ENCODE data around the gene ARHGEF4. TPM values are rescaled to one million over a fixed set of nuclear protein-coding genes. Genes with fewer than 3 reads are reported as not detected.

The ARHGEF4 gene
- polyA plus RNA-seq, 1 donor (not counting 4 experiments of a cell fraction or from before 2014, with no cell fraction given): 22.6 TPM

GRCh38 chr2:131004446-131005209 is 167.9 kb downstream of the ARHGEF4 start:
- DNase-seq (ENCODE audit: low read depth, low spot score): no peak
- Histone ChIP-seq H3K36me3 (ENCODE audit: control insufficient read depth in 2 of 2, extremely low read depth in 1 of 2, insufficient read depth in 2 of 2, low read length in 2 of 2) (peaks cover 2 to 4% of the 10 kb centered on the region in 2 experiments), H3K9ac (ENCODE audit: control insufficient read depth, extremely low read depth, insufficient read depth, low read length) (no peak overlapping the region), H3K27me3 (ENCODE audit: control insufficient read depth, extremely low read depth, insufficient read depth, low read length) (no peaks in the 10 kb centered on the region), H3K9me3 (ENCODE audit: control insufficient read depth, low read depth, low read length) (no peaks in the 10 kb centered on the region), H4K20me1 (ENCODE audit: control insufficient read depth, extremely low read depth, insufficient read depth, low read length) (no peaks in the 10 kb centered on the region), H3K4me3 (ENCODE audit: control insufficient read depth in 2 of 3, extremely low read depth in 1 of 3, insufficient read depth in 2 of 3, low read depth in 1 of 3, low read length in 3 of 3) (no peak overlapping the region), H3K9me1 (ENCODE audit: control insufficient read depth, extremely low read depth, insufficient read depth, low read length) (no peaks in the 10 kb centered on the region), H3K27ac (ENCODE audit: control insufficient read depth, insufficient read depth, low read length) (no peak overlapping the region), H2AFZ (ENCODE audit: control insufficient read depth, low read length) (no peak overlapping the region), H3K79me2 (ENCODE audit: control insufficient read depth, insufficient read depth, low read length) (no peaks in the 10 kb centered on the region), H3K4me2 (ENCODE audit: control insufficient read depth, extremely low read depth, insufficient read depth, low read depth, low read length) (no peak overlapping the region), H3K4me1 (ENCODE audit: control insufficient read depth, extremely low read depth, insufficient read depth, low read length) (no peaks in the 10 kb centered on the region)
- FAIRE-seq: no peak
- dilution Hi-C loops (cut with MboI; ENCODE audit: extremely low pct_ligation_motif_present, low sequenced_read_pairs): no loop called here
- TF ChIP-seq CTCF (optimal IDR thresholded peaks at IDR 0.05 in 1 of 3, IDR thresholded peaks at IDR 0.05 in 1 of 3, conservative IDR thresholded peaks at IDR 0.05 in 1 of 3; ENCODE audit: extremely low read depth in 1 of 3, insufficient read depth in 2 of 3, low read length in 3 of 3): no peak
- TF ChIP-seq EZH2 (IDR thresholded peaks at IDR 0.05; ENCODE audit: low read length): no peak

DNA sequence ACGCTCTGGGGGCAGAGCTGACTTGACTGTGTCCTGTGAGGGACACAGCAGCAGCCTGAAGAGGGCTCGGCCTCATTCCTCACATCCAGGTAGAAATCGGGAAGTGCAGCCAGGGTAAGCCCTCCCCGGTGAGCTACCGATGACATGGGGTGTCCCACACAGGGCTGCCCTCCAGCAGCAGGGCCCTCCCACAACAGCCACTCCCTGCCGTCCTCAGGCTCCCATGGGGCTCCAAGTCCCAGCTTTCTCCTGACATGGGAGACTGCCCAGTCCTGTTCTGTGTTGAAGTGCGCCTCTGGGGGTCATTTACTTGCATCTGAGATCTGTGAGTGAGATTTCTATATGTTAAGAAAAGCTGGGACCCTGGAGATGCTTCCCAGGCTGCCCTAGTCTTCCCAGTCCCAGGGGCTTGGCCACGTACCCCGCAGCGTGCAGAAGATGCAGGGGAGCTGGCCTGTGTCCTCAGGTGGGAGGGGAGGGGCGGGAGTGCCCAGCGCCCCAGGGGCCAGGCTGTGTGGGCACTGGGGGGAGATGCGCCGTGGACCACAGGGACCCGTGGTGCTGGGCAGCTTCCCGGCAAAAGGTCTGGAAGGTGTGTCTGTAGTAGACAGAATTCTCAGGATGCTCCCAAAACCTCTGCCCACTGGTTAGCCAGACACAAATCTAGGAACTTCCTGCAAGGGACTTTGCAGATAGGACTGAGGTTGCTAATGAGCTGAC is 168.7 kb downstream of the ARHGEF4 start:
- H3K9ac ChIP-seq (ENCODE audit: control insufficient read depth, extremely low read depth, insufficient read depth, low read length): no peak overlapping the region
- no peaks in the 10 kb centered on the region for H3K79me2 ChIP-seq (ENCODE audit: control insufficient read depth, insufficient read depth, low read length)
- FAIRE-seq (no peak), DNase-seq (ENCODE audit: low read depth, low spot score) (no peak)
- no peaks in the 10 kb centered on the region for H3K4me1 ChIP-seq (ENCODE audit: control insufficient read depth, extremely low read depth, insufficient read depth, low read length)
- H3K27me3 ChIP-seq (ENCODE audit: control insufficient read depth, extremely low read depth, insufficient read depth, low read length): no peaks in the 10 kb centered on the region
- no peaks in the 10 kb centered on the region for H3K9me1 ChIP-seq (ENCODE audit: control insufficient read depth, extremely low read depth, insufficient read depth, low read length)
- H3K36me3 ChIP-seq (ENCODE audit: control insufficient read depth in 2 of 2, extremely low read depth in 1 of 2, insufficient read depth in 2 of 2, low read length in 2 of 2): peaks cover 2 to 4% of the 10 kb centered on the region in 2 experiments
- H2AFZ ChIP-seq (ENCODE audit: control insufficient read depth, low read length): no peak overlapping the region
- no peak overlapping the region for H3K4me2 ChIP-seq (ENCODE audit: control insufficient read depth, extremely low read depth, insufficient read depth, low read depth, low read length)
- H3K9me3 ChIP-seq (ENCODE audit: control insufficient read depth, low read depth, low read length): no peaks in the 10 kb centered on the region
- dilution Hi-C loops (cut with MboI; ENCODE audit: extremely low pct_ligation_motif_present, low sequenced_read_pairs): no loop called here
- no peak overlapping the region for H3K27ac ChIP-seq (ENCODE audit: control insufficient read depth, insufficient read depth, low read length)
- no peak overlapping the region for H3K4me3 ChIP-seq (ENCODE audit: control insufficient read depth in 2 of 3, extremely low read depth in 1 of 3, insufficient read depth in 2 of 3, low read depth in 1 of 3, low read length in 3 of 3)
- TF ChIP-seq EZH2 (IDR thresholded peaks at IDR 0.05; ENCODE audit: low read length) (no peak), CTCF (optimal IDR thresholded peaks at IDR 0.05 in 1 of 3, IDR thresholded peaks at IDR 0.05 in 1 of 3, conservative IDR thresholded peaks at IDR 0.05 in 1 of 3; ENCODE audit: extremely low read depth in 1 of 3, insufficient read depth in 2 of 3, low read length in 3 of 3) (no peak)
- no peaks in the 10 kb centered on the region for H4K20me1 ChIP-seq (ENCODE audit: control insufficient read depth, extremely low read depth, insufficient read depth, low read length)

Data from keratinocyte (primary cell).